Measurements from ENCODE around the gene RAB1A.

GRCh38 chr2:65146078-65146477 is 16.2 kb upstream of the RAB1A start:
- TF ChIP-seq CTCF (IDR thresholded peaks at IDR 0.05 in 4 of 5, conservative IDR thresholded peaks at IDR 0.05 in 1 of 5) (no peak), POLR2A (IDR thresholded peaks at IDR 0.05) (no peak)
